AG08395 (cell line): ENCODE results near the gene SCGN.

Experiments
- DNase-seq: peaks from one replicate; pipeline ENCODE4 v3.0.0; 2012; ENCODE audit warnings: mixed read lengths, low spot score

The SCGN gene

GRCh38 chr6:25686856-25687255 is 34.8 kb downstream of the SCGN start:
- DNase-seq = no peak

- DNase-seq = no peak
Measured at GRCh38 chr6:25689966-25690365, 38.0 kb downstream of the SCGN start.

GRCh38 chr6:25691894-25692293 is 39.9 kb downstream of the SCGN start:
- no peak for DNase-seq

- no peak for DNase-seq
Measured at GRCh38 chr6:25692472-25692871, 40.5 kb downstream of the SCGN start.

- DNase-seq = no peak
Measured at GRCh38 chr6:25694366-25694765, 42.4 kb downstream of the SCGN start.

- no peak for DNase-seq
Measured at GRCh38 chr6:25695671-25696070, 43.7 kb downstream of the SCGN start.

GRCh38 chr6:25697537-25698340 is 45.7 kb downstream of the SCGN start:
- no peak for DNase-seq

- no peak for DNase-seq
Measured at GRCh38 chr6:25698631-25699030, 46.6 kb downstream of the SCGN start.

- no peak for DNase-seq
Measured at GRCh38 chr6:25699649-25700048, 47.6 kb downstream of the SCGN start.

- no peak for DNase-seq
Measured at GRCh38 chr6:25700761-25701160, 48.7 kb downstream of the SCGN start.

GRCh38 chr6:25701807-25702206 is 49.8 kb downstream of the SCGN start:
- DNase-seq = no peak

- no peak for DNase-seq
Measured at GRCh38 chr6:25703005-25703404, 51.0 kb downstream of the SCGN start.

GRCh38 chr6:25704001-25704400 is 52.0 kb downstream of the SCGN start:
- no peak for DNase-seq

- DNase-seq = no peak
Measured at GRCh38 chr6:25706314-25707014, 54.4 kb downstream of the SCGN start.

GRCh38 chr6:25709761-25710160 is 57.7 kb downstream of the SCGN start:
- no peak for DNase-seq

- no peak for DNase-seq
Measured at GRCh38 chr6:25710287-25710686, 58.3 kb downstream of the SCGN start.

- no peak for DNase-seq
Measured at GRCh38 chr6:25713824-25714223, 61.8 kb downstream of the SCGN start.

- DNase-seq = no peak
Measured at GRCh38 chr6:25714765-25715164, 62.8 kb downstream of the SCGN start.

- DNase-seq = no peak
Measured at GRCh38 chr6:25715794-25716193, 63.8 kb downstream of the SCGN start.

GRCh38 chr6:25717866-25718740 is 66.1 kb downstream of the SCGN start:
- DNase-seq = peak; percentile 32

GRCh38 chr6:25726122-25726911 is 74.3 kb downstream of the SCGN start:
- DNase-seq = no peak

GRCh38 chr6:25727028-25727427 is 75.0 kb downstream of the SCGN start:
- no peak for DNase-seq
